Measurements from ENCODE around the gene TAF3.

Gene TAF3

GRCh38 chr10:8063128-8063908 lies 245.0 kb downstream of the TAF3 start:
- peak overlapping the region; percentile 98 for H3K27ac ChIP-seq
- TF ChIP-seq CTCF (IDR thresholded peaks at IDR 0.05), result no peak
- H3K36me3 ChIP-seq (ENCODE audit: control insufficient read depth, insufficient read depth, low read length), result peaks cover 21% of the 10 kb centered on the region
- H3K27me3 ChIP-seq (ENCODE audit: control insufficient read depth, insufficient read depth, low read length), result no peaks in the 10 kb centered on the region
- H3K4me3 ChIP-seq (ENCODE audit: low read depth, low read length), result peak overlapping the region; percentile 79
- no peak overlapping the region for H2AFZ ChIP-seq
- peak overlapping the region; percentile 88 for H3K4me2 ChIP-seq (ENCODE audit: low read length)
- H3K79me2 ChIP-seq, result peaks cover 52% of the 10 kb centered on the region
- H3K4me1 ChIP-seq, result no peaks in the 10 kb centered on the region
- no peaks in the 10 kb centered on the region for H3K9me3 ChIP-seq (ENCODE audit: control insufficient read depth, low read length)
- H3K9ac ChIP-seq, result peak overlapping the region; percentile 86

- H3K27ac ChIP-seq, result peak overlapping the region; percentile 98
- H3K4me3 ChIP-seq (ENCODE audit: low read depth, low read length), result peak overlapping the region; percentile 79
- no peak for TF ChIP-seq CTCF (IDR thresholded peaks at IDR 0.05)
These were observed 245.6 kb downstream of the TAF3 start for GRCh38 chr10:8063935-8064334.

GRCh38 chr10:8064436-8064835 lies 246.1 kb downstream of the TAF3 start:
- Histone ChIP-seq H3K9ac (no peak overlapping the region), H3K36me3 (ENCODE audit: control insufficient read depth, insufficient read depth, low read length) (peaks cover 12% of the 10 kb centered on the region), H3K4me3 (ENCODE audit: low read depth, low read length) (peak overlapping the region; percentile 79), H3K4me1 (no peaks in the 10 kb centered on the region), H3K27ac (peak overlapping the region; percentile 98), H3K9me3 (ENCODE audit: control insufficient read depth, low read length) (no peaks in the 10 kb centered on the region), H3K4me2 (ENCODE audit: low read length) (peak overlapping the region; percentile 88), H2AFZ (no peak overlapping the region), H3K79me2 (peaks cover 48% of the 10 kb centered on the region), H3K27me3 (ENCODE audit: control insufficient read depth, insufficient read depth, low read length) (no peaks in the 10 kb centered on the region)
- no peak for TF ChIP-seq CTCF (IDR thresholded peaks at IDR 0.05)

More at GRCh38 chr10:8063935-8064334, 245.6 kb downstream of the TAF3 start:
- peaks cover 17% of the 10 kb centered on the region for H3K36me3 ChIP-seq (ENCODE audit: control insufficient read depth, insufficient read depth, low read length)
- H3K27me3 ChIP-seq (ENCODE audit: control insufficient read depth, insufficient read depth, low read length), result no peaks in the 10 kb centered on the region
- peak overlapping the region; percentile 88 for H3K4me2 ChIP-seq (ENCODE audit: low read length)
- H3K9ac ChIP-seq, result no peak overlapping the region
- no peak overlapping the region for H2AFZ ChIP-seq
- peaks cover 52% of the 10 kb centered on the region for H3K79me2 ChIP-seq
- no peaks in the 10 kb centered on the region for H3K4me1 ChIP-seq
- H3K9me3 ChIP-seq (ENCODE audit: control insufficient read depth, low read length), result no peaks in the 10 kb centered on the region

- H3K9me3 ChIP-seq (ENCODE audit: control insufficient read depth, low read length), result no peaks in the 10 kb centered on the region
- peak overlapping the region; percentile 98 for H3K27ac ChIP-seq
- TF ChIP-seq CTCF (IDR thresholded peaks at IDR 0.05), result no peak
- peak overlapping the region; percentile 36 for H3K4me2 ChIP-seq (ENCODE audit: low read length)
- no peak overlapping the region for H3K9ac ChIP-seq
- no peak overlapping the region for H2AFZ ChIP-seq
- H3K4me3 ChIP-seq (ENCODE audit: low read depth, low read length), result peak overlapping the region; percentile 79
- H3K4me1 ChIP-seq, result no peaks in the 10 kb centered on the region
- no peaks in the 10 kb centered on the region for H3K27me3 ChIP-seq (ENCODE audit: control insufficient read depth, insufficient read depth, low read length)
- peaks cover 37% of the 10 kb centered on the region for H3K79me2 ChIP-seq
- peaks cover 9% of the 10 kb centered on the region for H3K36me3 ChIP-seq (ENCODE audit: control insufficient read depth, insufficient read depth, low read length)
These were observed 247.3 kb downstream of the TAF3 start for GRCh38 chr10:8065651-8066050.

GRCh38 chr10:8066124-8066523 lies 247.8 kb downstream of the TAF3 start:
- H3K9ac ChIP-seq, result no peak overlapping the region
- no peaks in the 10 kb centered on the region for H3K27me3 ChIP-seq (ENCODE audit: control insufficient read depth, insufficient read depth, low read length)
- no peak for TF ChIP-seq CTCF (IDR thresholded peaks at IDR 0.05)
- peak overlapping the region; percentile 36 for H3K4me2 ChIP-seq (ENCODE audit: low read length)
- peaks cover 32% of the 10 kb centered on the region for H3K79me2 ChIP-seq
- no peaks in the 10 kb centered on the region for H3K9me3 ChIP-seq (ENCODE audit: control insufficient read depth, low read length)
- H3K4me3 ChIP-seq (ENCODE audit: low read depth, low read length), result peak overlapping the region; percentile 79
- peak overlapping the region; percentile 98 for H3K27ac ChIP-seq
- H2AFZ ChIP-seq, result no peak overlapping the region
- H3K4me1 ChIP-seq, result no peaks in the 10 kb centered on the region
- H3K36me3 ChIP-seq (ENCODE audit: control insufficient read depth, insufficient read depth, low read length), result peaks cover 9% of the 10 kb centered on the region
